KMS-11 (cell line): ENCODE measurements around the gene TTLL7.

Source experiments
- H2AFZ ChIP-seq: fragments of 200-600 bp; sonication (generic); 2 replicates; pipeline ENCODE4 v1.6.1; 2016; ENCODE audit warnings: antibody characterized with exemption, mixed run types, low read depth
- H3K27ac ChIP-seq: fragments of 200-600 bp; sonication (generic); 2 replicates; pipeline ENCODE4 v1.6.1; 2016; ENCODE audit warnings: mild to moderate bottlenecking, mixed run types
- H3K27me3 ChIP-seq: fragments of 200-600 bp; sonication (generic); 2 replicates; pipeline ENCODE4 v1.6.1; 2017; ENCODE audit warnings: mild to moderate bottlenecking, low read depth, mixed run types, moderate library complexity; ENCODE audit not compliant: insufficient read depth
- H3K36me3 ChIP-seq: fragments of 200-600 bp; sonication (generic); 2 replicates; pipeline ENCODE4 v1.6.1; 2017; ENCODE audit warnings: mild to moderate bottlenecking, mixed run types; ENCODE audit not compliant: insufficient read depth
- H3K4me1 ChIP-seq: fragments of 200-600 bp; sonication (generic); 2 replicates; pipeline ENCODE4 v1.6.1; 2016; ENCODE audit warnings: mild to moderate bottlenecking, low read depth, mixed run types; ENCODE audit not compliant: poor library complexity, severe bottlenecking
- H3K4me2 ChIP-seq: fragments of 200-600 bp; sonication (generic); 2 replicates; pipeline ENCODE4 v1.7.0; 2016; ENCODE audit warnings: mild to moderate bottlenecking, mixed run types
- H3K4me3 ChIP-seq: fragments of 200-600 bp; sonication (generic); IDR thresholded peaks from 2 replicates; pipeline ENCODE4 v1.6.1; 2017; ENCODE audit warnings: low read depth, low read length, mixed read lengths; ENCODE audit not compliant: insufficient read depth
- H3K79me2 ChIP-seq: fragments of 200-600 bp; sonication (generic); 2 replicates; pipeline ENCODE4 v1.6.1; 2016; ENCODE audit warnings: low read depth, mixed run types; ENCODE audit not compliant: insufficient read depth
- H3K9ac ChIP-seq: fragments of 200-600 bp; sonication (generic); 2 replicates; pipeline ENCODE4 v1.6.1; 2016; ENCODE audit warnings: mild to moderate bottlenecking, mixed run types
- H4K20me1 ChIP-seq: fragments of 200-600 bp; sonication (generic); 2 replicates; pipeline ENCODE4 v1.6.1; 2016; ENCODE audit warnings: mild to moderate bottlenecking, mixed run types; ENCODE audit not compliant: insufficient read depth
- TF ChIP-seq, protein P1 (sequence below): fragments of 200-600 bp; sonication (generic); conservative IDR thresholded peaks from 2 replicates; pipeline ENCODE4 v1.6.1; 2017; ENCODE audit warnings: low read depth, mild to moderate bottlenecking, antibody characterized with exemption, low read length, moderate library complexity, mixed read lengths

TTLL7 gene

DNA sequence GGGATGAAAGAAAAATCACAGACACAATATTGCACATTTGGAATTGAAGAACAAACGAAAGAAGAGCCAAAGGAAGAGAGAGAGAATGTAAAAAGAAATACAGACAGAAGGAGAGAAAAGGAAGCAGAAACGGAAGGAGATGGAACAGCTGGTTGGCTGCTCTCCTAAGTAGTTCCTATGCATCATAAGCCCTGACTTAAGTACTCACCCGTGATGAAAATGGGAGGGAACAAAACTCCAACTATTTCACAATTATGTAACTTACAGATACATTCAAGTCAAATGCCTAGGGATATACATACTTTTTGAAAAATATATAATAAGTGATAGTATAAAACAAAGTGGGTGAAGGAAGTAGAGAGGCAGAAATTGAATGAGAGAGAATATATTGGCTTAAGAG lies 88.5 kb downstream of the TTLL7 start:
- Histone ChIP-seq H3K9ac (no peak overlapping the region), H3K4me2 (no peak overlapping the region), H3K27me3 (no peaks in the 10 kb centered on the region), H2AFZ (no peak overlapping the region), H3K27ac (no peak overlapping the region), H3K4me3 (no peak overlapping the region), H4K20me1 (no peaks in the 10 kb centered on the region), H3K36me3 (no peaks in the 10 kb centered on the region), H3K79me2 (no peaks in the 10 kb centered on the region), H3K4me1 (no peaks in the 10 kb centered on the region)
- TF ChIP-seq, protein P1, sequence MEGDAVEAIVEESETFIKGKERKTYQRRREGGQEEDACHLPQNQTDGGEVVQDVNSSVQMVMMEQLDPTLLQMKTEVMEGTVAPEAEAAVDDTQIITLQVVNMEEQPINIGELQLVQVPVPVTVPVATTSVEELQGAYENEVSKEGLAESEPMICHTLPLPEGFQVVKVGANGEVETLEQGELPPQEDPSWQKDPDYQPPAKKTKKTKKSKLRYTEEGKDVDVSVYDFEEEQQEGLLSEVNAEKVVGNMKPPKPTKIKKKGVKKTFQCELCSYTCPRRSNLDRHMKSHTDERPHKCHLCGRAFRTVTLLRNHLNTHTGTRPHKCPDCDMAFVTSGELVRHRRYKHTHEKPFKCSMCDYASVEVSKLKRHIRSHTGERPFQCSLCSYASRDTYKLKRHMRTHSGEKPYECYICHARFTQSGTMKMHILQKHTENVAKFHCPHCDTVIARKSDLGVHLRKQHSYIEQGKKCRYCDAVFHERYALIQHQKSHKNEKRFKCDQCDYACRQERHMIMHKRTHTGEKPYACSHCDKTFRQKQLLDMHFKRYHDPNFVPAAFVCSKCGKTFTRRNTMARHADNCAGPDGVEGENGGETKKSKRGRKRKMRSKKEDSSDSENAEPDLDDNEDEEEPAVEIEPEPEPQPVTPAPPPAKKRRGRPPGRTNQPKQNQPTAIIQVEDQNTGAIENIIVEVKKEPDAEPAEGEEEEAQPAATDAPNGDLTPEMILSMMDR = no peak

DNA sequence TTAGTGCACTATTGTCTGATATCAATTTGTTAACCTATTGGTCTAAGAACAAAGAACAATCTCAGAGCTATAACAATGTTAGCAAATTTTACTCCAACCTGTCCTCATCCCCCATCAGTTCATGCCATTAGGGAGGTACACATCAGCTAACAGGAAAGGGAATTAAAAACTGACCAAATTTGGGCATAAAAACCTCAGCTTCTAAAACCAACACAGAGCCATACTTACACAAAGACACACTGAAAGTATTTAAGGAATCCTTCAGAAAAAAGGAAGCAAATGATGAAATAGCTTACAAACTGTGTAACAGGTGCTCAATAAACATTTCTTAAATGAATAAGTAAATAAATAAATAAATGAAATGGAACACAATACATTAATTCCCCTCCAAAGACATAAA lies 89.2 kb downstream of the TTLL7 start:
- H2AFZ ChIP-seq = no peak overlapping the region
- no peaks in the 10 kb centered on the region for H3K4me1 ChIP-seq
- no peaks in the 10 kb centered on the region for H4K20me1 ChIP-seq
- no peak overlapping the region for H3K4me3 ChIP-seq
- H3K79me2 ChIP-seq = no peaks in the 10 kb centered on the region
- H3K9ac ChIP-seq = no peak overlapping the region
- H3K4me2 ChIP-seq = no peak overlapping the region
- no peaks in the 10 kb centered on the region for H3K36me3 ChIP-seq
- no peaks in the 10 kb centered on the region for H3K27me3 ChIP-seq
- TF ChIP-seq, protein P1 = no peak
- H3K27ac ChIP-seq = no peak overlapping the region

- no peaks in the 10 kb centered on the region for H3K79me2 ChIP-seq
- H3K27me3 ChIP-seq = no peaks in the 10 kb centered on the region
- no peaks in the 10 kb centered on the region for H3K36me3 ChIP-seq
- H3K4me2 ChIP-seq = no peak overlapping the region
- H3K9ac ChIP-seq = no peak overlapping the region
- no peaks in the 10 kb centered on the region for H4K20me1 ChIP-seq
- H2AFZ ChIP-seq = no peak overlapping the region
- H3K4me3 ChIP-seq = no peak overlapping the region
- no peak overlapping the region for H3K27ac ChIP-seq
- TF ChIP-seq, protein P1 = no peak; the same call in 1 of the 2 replicates
- no peaks in the 10 kb centered on the region for H3K4me1 ChIP-seq
These were observed 93.5 kb downstream of the TTLL7 start for GRCh38 chr1:83905315-83905907.

DNA sequence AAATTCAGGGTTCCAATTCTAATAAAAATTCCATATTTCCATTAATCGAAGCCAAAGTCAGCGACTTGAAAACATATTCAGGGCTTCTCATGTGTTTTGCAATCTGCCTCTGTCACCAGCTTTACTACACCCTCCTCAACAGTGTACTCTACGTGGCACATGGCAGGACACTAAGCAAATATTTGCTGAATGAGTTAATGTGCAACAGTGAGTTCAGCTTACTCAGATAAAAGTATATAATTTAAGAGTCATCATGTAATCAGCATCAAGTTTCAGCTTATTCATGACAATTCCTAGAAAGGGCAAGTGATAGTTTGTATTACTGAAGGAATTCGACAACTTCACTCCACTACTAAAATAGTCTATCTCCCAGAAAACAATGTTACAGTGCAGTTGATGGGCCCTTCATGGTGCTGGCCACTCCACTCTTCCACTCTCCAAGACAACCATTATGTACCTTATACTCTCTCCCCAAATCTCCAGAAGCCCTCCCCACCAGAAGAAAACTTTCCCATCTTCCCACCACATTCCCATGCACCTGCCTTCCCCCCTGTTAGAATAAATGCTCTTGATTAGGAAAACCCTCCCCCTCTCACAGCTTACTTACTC lies 97.3 kb downstream of the TTLL7 start:
- no peaks in the 10 kb centered on the region for H4K20me1 ChIP-seq
- H2AFZ ChIP-seq = no peak overlapping the region
- no peak overlapping the region for H3K27ac ChIP-seq
- H3K4me2 ChIP-seq = no peak overlapping the region
- no peak overlapping the region for H3K4me3 ChIP-seq
- no peaks in the 10 kb centered on the region for H3K27me3 ChIP-seq
- no peaks in the 10 kb centered on the region for H3K36me3 ChIP-seq
- TF ChIP-seq, protein P1 = no peak
- H3K9ac ChIP-seq = no peak overlapping the region
- H3K4me1 ChIP-seq = no peaks in the 10 kb centered on the region
- H3K79me2 ChIP-seq = no peaks in the 10 kb centered on the region
